ENCODE measurements around the gene UBR1. TPM values are rescaled to one million over a fixed set of nuclear protein-coding genes. Genes with fewer than 3 reads are reported as not detected.

Gene UBR1
- total and polyA plus RNA-seq, 10 of the 15 experiments (the other 5 are each of a cell fraction or from before 2014, with no cell fraction given): 4.5 to 27.5 (median 16.7) TPM

DNA sequence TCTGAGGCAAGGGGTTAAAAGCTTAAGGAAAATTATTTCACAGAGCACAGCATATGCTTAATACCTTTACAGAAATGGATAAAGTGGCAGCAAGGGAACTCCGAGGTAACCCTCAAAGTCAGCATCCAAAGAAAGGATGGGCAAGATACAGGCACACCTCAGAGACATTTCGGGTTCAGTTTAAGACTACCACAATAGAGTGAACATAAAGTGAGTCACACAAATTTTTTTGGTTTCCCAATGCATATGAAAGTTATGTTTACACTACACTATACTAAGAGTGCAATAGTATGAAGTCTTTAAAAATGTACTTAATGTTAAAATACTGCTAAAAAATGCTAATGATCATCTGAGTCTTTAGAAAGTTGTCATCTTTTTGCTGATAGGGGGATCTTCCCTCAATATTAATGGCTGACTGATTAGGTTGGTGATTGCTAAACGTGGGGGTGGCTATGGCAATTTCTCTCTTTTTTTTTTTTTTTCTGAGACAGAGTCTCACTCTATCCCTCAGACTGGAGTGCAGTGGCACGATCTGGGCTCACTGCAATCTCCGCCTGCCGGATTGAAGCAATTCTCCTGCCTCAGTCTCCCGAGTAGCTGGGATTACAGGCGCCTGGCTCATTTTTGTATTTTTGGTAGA lies 10.0 kb downstream of the UBR1 start:
- ChIA-PET POLR2A (no interaction called here), CTCF (interaction anchor here (0.7 to 1.3 kb wide), 3 partner anchors 8 to 109 kb away, joined by 3 to 5 read pairs (median 4); no protein-coding TSS in a partner anchor), SMC1A (ENCODE audit: uncharacterized antibody, unreplicated experiment) (interaction anchor here (0.6 kb wide), 2 partner anchors 75 to 152 kb away, joined by 3 read pairs; no protein-coding TSS in a partner anchor), RAD21 (ENCODE audit: unreplicated experiment) (interaction anchor here (0.7 kb wide), 1 partner anchor 8 kb away, joined by 3 read pairs; no protein-coding TSS in a partner anchor)
- Histone ChIP-seq H3K36me3 (ENCODE audit: control insufficient read depth in 2 of 2, insufficient read depth in 2 of 2, low read length in 1 of 2) (peaks cover 0 to 5% of the 10 kb centered on the region in 2 experiments; a peak in 2 of 4 replicates), H3K4me2 (ENCODE audit: control insufficient read depth, insufficient read depth) (no peak overlapping the region), H3K27me3 (replicated peaks in 1 of 2; ENCODE audit: control insufficient read depth in 2 of 2, insufficient read depth in 2 of 2, low read length in 1 of 2) (no peaks in the 10 kb centered on the region), H3K4me1 (ENCODE audit: control insufficient read depth, insufficient read depth, low read length) (peaks cover 6% of the 10 kb centered on the region; the same call in 1 of the 2 replicates), H4K20me1 (ENCODE audit: control insufficient read depth, insufficient read depth) (no peaks in the 10 kb centered on the region), H3K9ac (ENCODE audit: control insufficient read depth, insufficient read depth, low read length) (no peak overlapping the region), H2AFZ (ENCODE audit: control insufficient read depth, low read depth, low read length) (no peak overlapping the region), H3K4me3 (no peak overlapping the region), H3K79me2 (ENCODE audit: control insufficient read depth, insufficient read depth, low read length) (peaks cover 15% of the 10 kb centered on the region), H3K9me3 (replicated peaks; ENCODE audit: control insufficient read depth, insufficient read depth, low read length) (no peaks in the 10 kb centered on the region), H3K27ac (ENCODE audit: control insufficient read depth, insufficient read depth) (no peak overlapping the region)
- in situ Hi-C loops (cut with MboI) (no loop called here), intact Hi-C loops (cut with micrococcal nuclease; ENCODE audit: unreplicated experiment) (no loop called here)
- FAIRE-seq (no peak), DNase-seq (ENCODE audit: low read depth, low spot score) (no peak), ATAC-seq (peak; percentile 64)
- TF ChIP-seq NBN (IDR thresholded peaks at IDR 0.05) (no peak), NR2C1 (IDR thresholded peaks at IDR 0.05) (no peak), ZNF384 (IDR thresholded peaks at IDR 0.05; ENCODE audit: borderline replicate concordance, low read depth, low read length) (peak; percentile 40; the same call in 1 of the 2 replicates)
- 88% methylated on average over 8 of the region's 8 CpGs for WGBS (ENCODE audit: insufficient coverage, insufficient replicate concordance, low lambda C conversion rate, missing lambda C conversion rate)
- no TSS peak for BruUV-seq (replicated peaks)

DNA sequence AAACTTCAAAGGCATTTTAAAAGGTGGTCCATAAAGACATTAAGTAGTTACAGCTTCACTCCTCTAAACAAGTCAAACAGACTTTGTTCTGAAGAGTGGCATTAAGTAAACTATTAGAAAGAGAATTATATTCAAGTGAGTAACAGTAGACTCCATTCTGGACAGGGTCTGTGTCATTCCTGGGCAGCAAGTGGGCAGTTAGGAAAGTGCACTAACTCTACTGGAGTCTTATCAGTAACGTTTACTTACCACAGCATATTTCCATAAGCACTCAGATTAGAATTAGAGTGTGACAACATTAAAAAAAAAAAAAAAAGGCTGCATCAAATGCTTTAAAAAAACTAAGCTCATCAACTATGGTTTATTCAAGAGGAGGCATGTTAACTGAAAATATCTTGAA lies 10.6 kb downstream of the UBR1 start:
- TF ChIP-seq ESRRA (IDR thresholded peaks at IDR 0.05; ENCODE audit: low read length) (no peak), ATF7 (IDR thresholded peaks at IDR 0.05; ENCODE audit: low read depth) (no peak), SIN3A (IDR thresholded peaks at IDR 0.05; ENCODE audit: low read depth, low read length) (no peak), CBX3 (IDR thresholded peaks at IDR 0.05; ENCODE audit: borderline replicate concordance, low read depth) (no peak), LARP7 (IDR thresholded peaks at IDR 0.05) (no peak), ZZZ3 (IDR thresholded peaks at IDR 0.05; ENCODE audit: control insufficient read depth, insufficient read length, low read depth) (no peak), ELK1 (IDR thresholded peaks at IDR 0.05; ENCODE audit: low read depth, low read length) (no peak), PAX8 (IDR thresholded peaks at IDR 0.05) (no peak), RFX5 (IDR thresholded peaks at IDR 0.05; ENCODE audit: low read depth, low read length) (no peak)

More for the DNA sequence above, 10.6 kb downstream of the UBR1 start:
- Histone ChIP-seq H3K36me3 (ENCODE audit: control insufficient read depth in 2 of 2, insufficient read depth in 2 of 2, low read length in 1 of 2) (peaks cover 0 to 3% of the 10 kb centered on the region in 2 experiments; a peak in 1 of 4 replicates), H3K27me3 (replicated peaks in 1 of 2; ENCODE audit: control insufficient read depth in 2 of 2, insufficient read depth in 2 of 2, low read length in 1 of 2) (no peaks in the 10 kb centered on the region), H4K20me1 (ENCODE audit: control insufficient read depth, insufficient read depth) (no peaks in the 10 kb centered on the region), H3K4me3 (no peak overlapping the region), H3K9me3 (replicated peaks; ENCODE audit: control insufficient read depth, insufficient read depth, low read length) (no peaks in the 10 kb centered on the region), H2AFZ (ENCODE audit: control insufficient read depth, low read depth, low read length) (no peak overlapping the region), H3K9ac (ENCODE audit: control insufficient read depth, insufficient read depth, low read length) (no peak overlapping the region), H3K79me2 (ENCODE audit: control insufficient read depth, insufficient read depth, low read length) (peaks cover 14% of the 10 kb centered on the region), H3K4me1 (ENCODE audit: control insufficient read depth, insufficient read depth, low read length) (peaks cover 6% of the 10 kb centered on the region; the same call in 1 of the 2 replicates), H3K27ac (ENCODE audit: control insufficient read depth, insufficient read depth) (no peak overlapping the region), H3K4me2 (ENCODE audit: control insufficient read depth, insufficient read depth) (no peak overlapping the region)
- ChIA-PET CTCF (interaction anchor here (0.8 to 1.3 kb wide), 2 partner anchors 9 to 80 kb away, joined by 3 to 5 read pairs; no protein-coding TSS in a partner anchor), SMC1A (ENCODE audit: uncharacterized antibody, unreplicated experiment) (interaction anchor here (0.6 kb wide), 2 partner anchors 76 to 153 kb away, joined by 3 read pairs; no protein-coding TSS in a partner anchor), RAD21 (ENCODE audit: unreplicated experiment) (interaction anchor here (0.7 kb wide), 1 partner anchor 9 kb away, joined by 3 read pairs; no protein-coding TSS in a partner anchor), POLR2A (no interaction called here)
- DNase-seq (ENCODE audit: low read depth, low spot score) (no peak), ATAC-seq (no peak), FAIRE-seq (no peak)
- in situ Hi-C loops (cut with MboI) (no loop called here), intact Hi-C loops (cut with micrococcal nuclease; ENCODE audit: unreplicated experiment) (no loop called here)
- WGBS (ENCODE audit: insufficient coverage, insufficient replicate concordance, low lambda C conversion rate, missing lambda C conversion rate): 0% methylated on average over 1 of the region's 1 CpG
- no TSS peak for BruUV-seq (replicated peaks)

Data from GM12878 (cell line).